ENCODE results near the gene SERPINA9. TPM values are rescaled to one million over a fixed set of nuclear protein-coding genes. Genes with fewer than 3 reads are reported as not detected.

The SERPINA9 gene
- total and polyA plus RNA-seq, 2 donors from 2014 or later, result not detected

GRCh38 chr14:94522115-94522724 is 46.2 kb upstream of the SERPINA9 start:
- DNase-seq (no peak), FAIRE-seq (no peak)

GRCh38 chr14:94521375-94522114 is 45.5 kb upstream of the SERPINA9 start:
- no peak overlapping the region for H3K27ac ChIP-seq (ENCODE audit: low read depth in 2 of 2, low read length in 2 of 2)
- H3K9me3 ChIP-seq (ENCODE audit: control insufficient read depth in 2 of 3, insufficient read depth in 1 of 3, low read length in 3 of 3), result peaks cover 0 to 1% (median 0%) of the 10 kb centered on the region in 3 donors
- H3K36me3 ChIP-seq (ENCODE audit: control insufficient read depth in 2 of 3, insufficient read depth in 3 of 3, low read length in 3 of 3), result no peaks in the 10 kb centered on the region
- DNase-seq (no peak), FAIRE-seq (no peak)
- H3K4me3 ChIP-seq (ENCODE audit: low read length in 3 of 3), result no peak overlapping the region
- TF ChIP-seq CTCF (IDR thresholded peaks at IDR 0.05; ENCODE audit: borderline replicate concordance, extremely low read depth, insufficient read depth), result no peak
- H3K9ac ChIP-seq (ENCODE audit: low read length in 3 of 3), result no peak overlapping the region
- H3K27me3 ChIP-seq (ENCODE audit: control insufficient read depth, insufficient read depth, low read length), result no peaks in the 10 kb centered on the region
- intact Hi-C loops (cut with DNase I), result no loop called here
- H3K4me1 ChIP-seq (ENCODE audit: control insufficient read depth in 2 of 3, insufficient read depth in 2 of 3, low read depth in 1 of 3, low read length in 3 of 3), result no peaks in the 10 kb centered on the region

More at GRCh38 chr14:94522115-94522724, 46.2 kb upstream of the SERPINA9 start:
- H3K4me3 ChIP-seq (ENCODE audit: low read length in 3 of 3), result no peak overlapping the region
- H3K9ac ChIP-seq (ENCODE audit: low read length in 3 of 3), result no peak overlapping the region
- H3K4me1 ChIP-seq (ENCODE audit: control insufficient read depth in 2 of 3, insufficient read depth in 2 of 3, low read depth in 1 of 3, low read length in 3 of 3), result no peaks in the 10 kb centered on the region
- no peaks in the 10 kb centered on the region for H3K27me3 ChIP-seq (ENCODE audit: control insufficient read depth, insufficient read depth, low read length)
- peaks cover 0 to 1% (median 0%) of the 10 kb centered on the region in 3 donors for H3K9me3 ChIP-seq (ENCODE audit: control insufficient read depth in 2 of 3, insufficient read depth in 1 of 3, low read length in 3 of 3)
- TF ChIP-seq CTCF (IDR thresholded peaks at IDR 0.05; ENCODE audit: borderline replicate concordance, extremely low read depth, insufficient read depth), result no peak
- no peaks in the 10 kb centered on the region for H3K36me3 ChIP-seq (ENCODE audit: control insufficient read depth in 2 of 3, insufficient read depth in 3 of 3, low read length in 3 of 3)
- H3K27ac ChIP-seq (ENCODE audit: low read depth in 2 of 2, low read length in 2 of 2), result no peak overlapping the region
- intact Hi-C loops (cut with DNase I), result no loop called here

GRCh38 chr14:94517641-94518257 is 41.8 kb upstream of the SERPINA9 start:
- H3K36me3 ChIP-seq (ENCODE audit: control insufficient read depth in 2 of 3, insufficient read depth in 3 of 3, low read length in 3 of 3), result no peaks in the 10 kb centered on the region
- no peaks in the 10 kb centered on the region for H3K4me1 ChIP-seq (ENCODE audit: control insufficient read depth in 2 of 3, insufficient read depth in 2 of 3, low read depth in 1 of 3, low read length in 3 of 3)
- no peak overlapping the region for H3K4me3 ChIP-seq (ENCODE audit: low read length in 3 of 3)
- TF ChIP-seq CTCF (IDR thresholded peaks at IDR 0.05; ENCODE audit: borderline replicate concordance, extremely low read depth, insufficient read depth), result no peak
- no peaks in the 10 kb centered on the region for H3K27me3 ChIP-seq (ENCODE audit: control insufficient read depth, insufficient read depth, low read length)
- DNase-seq (peak in 1 of 5 donors; percentile 7), FAIRE-seq (no peak)
- intact Hi-C loops (cut with DNase I), result no loop called here
- no peak overlapping the region for H3K27ac ChIP-seq (ENCODE audit: low read depth in 2 of 2, low read length in 2 of 2)
- H3K9me3 ChIP-seq (ENCODE audit: control insufficient read depth in 2 of 3, insufficient read depth in 1 of 3, low read length in 3 of 3), result peaks cover 0 to 1% (median 0%) of the 10 kb centered on the region in 3 donors
- H3K9ac ChIP-seq (ENCODE audit: low read length in 3 of 3), result no peak overlapping the region
